Left renal pelvis (tissue), 4 donors: ENCODE results near the gene GTF2H3. TPM values are rescaled to one million over a fixed set of nuclear protein-coding genes. Genes with fewer than 3 reads are reported as not detected.

Experiments used
- DNase-seq, 4 donors: peaks; one replicate each; pipeline ENCODE4 v3.0.0-alpha.2; 2013; ENCODE audit warnings: low read depth in 4 of 4, low spot score in 3 of 4
- polyA plus RNA-seq, 4 donors: library from polyadenylated mRNA; unstranded; fragments of 120-200 nt; gene quantifications; one replicate each; pipeline ENCODE4 v1.2.1, GENCODE V29; 2013; ENCODE audit not compliant: insufficient read length in 4 of 4

GTF2H3 gene
- polyA plus RNA-seq, 4 donors: 31.1 to 42.8 (median 36.8) TPM

DNA sequence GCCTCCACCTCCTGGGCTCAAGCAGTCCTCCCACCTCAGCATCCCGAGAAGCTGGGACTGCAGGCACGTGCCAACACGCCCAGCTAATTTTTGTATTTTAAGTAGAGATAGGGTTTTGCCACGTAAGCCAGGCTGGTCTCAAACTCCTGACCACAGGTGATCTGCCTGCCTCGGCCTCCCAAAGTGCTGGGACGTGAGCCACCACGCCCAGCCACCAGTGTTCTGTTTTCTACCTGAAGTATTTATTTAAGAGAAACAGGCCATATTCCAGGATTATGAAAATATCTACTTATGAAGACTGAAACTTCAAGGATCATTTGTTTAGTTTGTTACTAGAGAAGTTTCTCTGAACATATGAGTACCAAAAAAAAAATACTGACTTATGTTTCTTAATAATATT, 10.3 kb downstream of the GTF2H3 start:
- DNase-seq: no peak

GRCh38 chr12:123645380-123645779, 11.8 kb downstream of the GTF2H3 start:
- no peak for DNase-seq

GRCh38 chr12:123645878-123646277, 12.2 kb downstream of the GTF2H3 start:
- DNase-seq: no peak

DNA sequence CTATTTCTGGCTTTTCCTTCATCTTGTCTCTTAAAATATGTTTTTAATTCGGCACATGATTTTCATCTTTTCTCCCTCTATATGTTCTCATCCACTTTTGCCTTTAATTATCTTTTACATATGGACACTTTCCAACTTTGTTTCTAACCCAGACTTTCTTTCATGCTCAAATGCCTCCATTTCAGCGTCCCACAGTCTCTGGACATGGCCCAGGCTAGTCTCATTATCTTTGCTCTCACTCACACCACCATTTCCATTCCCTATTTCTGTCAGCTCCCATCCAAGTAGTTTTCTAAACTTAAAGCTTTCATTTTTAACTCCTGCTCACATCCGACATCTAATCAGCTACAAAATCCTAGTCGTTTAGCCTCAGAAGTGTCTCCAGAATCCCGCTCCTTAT, 14.8 kb downstream of the GTF2H3 start:
- no peak for DNase-seq

DNA sequence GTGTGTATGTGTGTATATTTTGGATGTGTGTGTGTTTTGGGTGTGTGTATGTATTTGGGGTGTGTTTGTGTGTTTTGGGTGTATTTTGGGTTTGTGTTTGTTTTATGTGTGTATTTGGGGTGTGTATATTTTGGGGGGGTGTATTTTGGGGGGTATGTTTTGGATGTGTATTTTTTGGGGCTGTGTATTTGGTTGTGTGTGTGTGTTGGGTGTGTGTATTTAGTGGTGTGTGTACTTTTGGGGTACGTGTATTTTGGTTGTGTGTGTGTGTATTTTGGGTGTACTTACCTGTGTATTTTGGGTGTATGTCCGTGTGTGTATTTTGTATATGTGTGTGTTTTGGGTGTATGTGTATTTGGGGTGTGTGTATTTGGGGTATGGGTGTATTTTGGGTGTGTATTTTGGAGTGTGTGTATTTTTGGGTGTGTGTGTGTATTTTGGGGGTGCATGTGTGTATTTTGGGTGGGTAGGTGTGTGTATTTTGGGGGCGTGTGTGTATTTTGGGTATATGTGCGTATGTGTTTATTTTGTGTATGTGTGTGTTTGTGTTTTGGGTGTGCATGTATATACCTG, 20.6 kb downstream of the GTF2H3 start:
- no peak for DNase-seq

GRCh38 chr12:123655420-123655819, 21.8 kb downstream of the GTF2H3 start:
- no peak for DNase-seq

- no peak for DNase-seq
Measured at GRCh38 chr12:123656392-123656791, 22.8 kb downstream of the GTF2H3 start.

- no peak for DNase-seq
Measured at GRCh38 chr12:123657211-123657610, 23.6 kb downstream of the GTF2H3 start.

DNA sequence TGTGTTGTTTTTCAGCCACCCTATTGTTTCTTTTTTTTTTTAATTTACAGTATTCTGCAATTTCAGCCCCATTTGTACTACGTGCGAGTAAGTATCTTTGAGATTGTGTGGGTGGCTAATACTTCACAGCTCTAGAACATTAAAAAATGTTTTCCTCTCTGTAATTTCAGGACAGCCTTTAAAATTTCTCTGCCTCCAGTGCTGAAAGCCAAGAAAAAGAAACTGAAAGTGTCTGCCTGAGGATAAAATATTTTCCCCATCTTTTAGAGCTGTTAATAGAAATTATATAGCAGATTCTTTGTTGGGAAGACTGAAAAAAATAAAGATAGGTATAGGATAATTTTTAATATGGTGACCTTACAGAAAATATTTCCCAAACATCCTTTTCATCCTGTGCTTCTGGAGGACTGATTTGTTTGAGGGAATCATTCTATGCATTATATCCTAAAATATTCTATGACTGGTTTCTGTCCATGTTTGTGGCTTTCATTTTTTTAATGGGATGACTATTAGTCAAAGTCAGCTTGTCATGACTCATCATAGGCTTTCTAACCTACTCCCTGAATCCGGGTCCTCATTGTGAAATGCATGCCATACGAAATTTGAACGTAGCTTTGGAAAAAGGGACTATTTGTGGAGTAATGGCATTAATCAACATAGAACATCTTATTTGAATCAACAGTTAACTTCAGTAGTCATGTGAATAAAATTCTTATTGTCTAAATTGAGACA, 26.5 kb downstream of the GTF2H3 start:
- DNase-seq: no peak

DNA sequence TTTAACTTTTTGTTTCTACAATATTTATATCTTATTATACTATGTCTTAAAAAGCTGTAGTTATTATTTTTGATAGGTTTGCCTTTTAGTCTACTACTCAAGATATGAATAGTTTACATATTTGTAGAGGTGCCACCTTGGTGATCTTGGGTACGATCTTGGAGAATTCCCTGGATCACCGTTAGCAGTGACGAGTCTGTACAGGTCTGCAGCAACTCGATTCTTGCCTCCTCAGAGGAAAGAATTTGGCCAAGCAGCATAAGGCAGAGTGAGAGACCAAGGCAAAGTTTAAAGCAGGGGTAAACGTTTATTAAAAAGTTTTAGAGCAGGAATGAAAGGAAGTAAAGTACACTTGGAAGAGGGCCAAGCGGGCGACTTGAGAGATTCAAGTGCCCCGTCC, 34.1 kb downstream of the GTF2H3 start:
- DNase-seq: no peak

DNA sequence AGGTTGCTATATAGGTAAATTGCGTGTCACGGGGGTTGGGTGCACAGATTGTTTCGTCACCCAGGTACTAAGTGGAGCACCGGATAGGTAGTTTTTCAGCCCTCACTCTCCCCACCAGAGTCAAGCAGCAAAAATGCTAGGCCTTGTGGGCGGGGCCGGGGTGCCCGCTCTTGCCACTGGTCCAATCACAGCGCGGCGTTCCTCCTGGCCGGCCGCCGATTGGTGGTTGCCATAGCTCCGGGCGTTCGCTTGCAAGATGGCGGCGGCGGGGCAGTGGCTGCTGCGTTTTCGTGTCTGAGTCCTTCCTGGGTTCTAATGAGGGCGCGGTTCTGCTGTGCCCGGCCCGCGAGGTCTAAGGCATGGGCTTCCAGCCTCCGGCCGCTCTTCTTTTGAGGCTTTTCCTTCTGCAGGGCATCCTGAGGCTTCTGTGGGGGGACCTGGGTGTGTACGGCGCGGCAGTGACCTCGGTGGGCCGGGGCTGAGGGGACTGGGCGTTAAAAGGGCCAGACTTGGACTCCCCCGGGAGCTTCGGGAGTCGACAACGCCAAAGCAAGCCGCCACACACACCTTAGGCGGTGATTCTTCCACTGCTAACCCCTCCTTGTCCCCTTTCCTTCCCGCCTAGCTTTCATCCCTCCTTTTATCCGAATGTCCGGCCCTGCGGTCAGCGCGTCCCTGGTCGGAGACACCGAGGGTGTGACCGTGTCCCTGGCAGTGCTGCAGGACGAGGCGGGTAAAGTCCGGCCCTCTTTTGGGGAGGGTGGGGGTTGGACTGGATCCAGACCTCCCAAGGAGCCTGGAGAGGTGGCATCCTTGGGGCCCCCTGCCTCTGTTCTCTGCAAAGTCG, 37.5 kb downstream of the GTF2H3 start, which contains the start of gene TCTN2:
Gene TCTN2 (plus strand): TSS at position 232 of the 847 bp plus-strand sequence. CDS start 128 bp downstream, at position 360.
- DNase-seq: peak; percentile 60 to 71 (median 69)

GRCh38 chr12:123671876-123672275, 38.2 kb downstream of the GTF2H3 start:
- no peak for DNase-seq

GRCh38 chr12:123675436-123675835, 41.8 kb downstream of the GTF2H3 start:
- DNase-seq: no peak

DNA sequence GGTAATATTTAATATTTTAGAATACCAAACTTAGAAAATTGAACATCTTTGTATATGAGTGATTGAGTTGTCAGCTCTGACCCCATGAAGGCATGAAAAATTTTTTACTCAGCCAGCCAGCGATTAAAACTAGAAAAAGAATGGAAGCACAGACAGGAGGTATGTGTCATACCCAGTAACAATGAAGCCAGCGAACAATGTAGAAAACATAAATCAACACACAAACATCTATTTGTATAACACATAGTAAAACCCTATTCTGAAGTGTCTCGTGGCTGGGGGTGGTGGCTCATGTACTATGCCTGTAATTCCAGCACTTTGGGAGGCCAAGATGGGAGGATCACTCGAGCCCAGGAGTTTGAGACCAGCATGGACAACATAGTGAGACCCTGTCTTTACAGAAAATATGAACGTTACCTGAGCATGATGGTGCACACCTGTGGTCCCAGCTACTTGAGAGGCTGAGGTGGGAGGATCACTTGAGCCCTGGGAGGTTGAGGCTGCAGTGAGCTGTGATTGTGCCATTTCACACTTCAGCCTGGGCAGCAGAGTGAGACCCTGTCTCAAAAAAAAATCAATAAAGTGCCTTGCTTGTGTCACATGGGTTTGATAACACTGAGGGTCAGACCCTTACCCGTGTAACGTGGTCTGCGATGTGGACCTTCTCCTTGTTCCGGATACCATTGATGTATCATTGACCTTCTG, 43.1 kb downstream of the GTF2H3 start:
- no peak for DNase-seq

DNA sequence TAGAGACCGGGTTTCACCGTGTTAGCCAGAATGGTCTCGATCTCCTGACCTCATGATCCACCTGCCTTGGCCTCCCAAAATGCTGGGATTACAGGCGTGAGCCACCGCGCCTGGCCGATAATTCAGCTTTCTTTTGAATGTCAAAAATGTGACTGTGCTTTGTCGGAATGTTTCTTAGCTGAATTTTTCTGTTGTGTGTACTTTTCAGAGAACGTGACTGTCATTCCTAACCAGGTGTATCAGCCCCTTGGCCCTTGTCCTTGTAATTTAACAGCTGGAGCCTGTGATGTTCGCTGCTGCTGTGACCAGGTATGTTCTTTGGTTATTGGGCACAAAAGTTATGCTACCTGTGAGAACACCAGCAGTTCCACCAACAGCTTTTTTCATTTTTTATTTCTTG, 45.4 kb downstream of the GTF2H3 start:
- no peak for DNase-seq

DNA sequence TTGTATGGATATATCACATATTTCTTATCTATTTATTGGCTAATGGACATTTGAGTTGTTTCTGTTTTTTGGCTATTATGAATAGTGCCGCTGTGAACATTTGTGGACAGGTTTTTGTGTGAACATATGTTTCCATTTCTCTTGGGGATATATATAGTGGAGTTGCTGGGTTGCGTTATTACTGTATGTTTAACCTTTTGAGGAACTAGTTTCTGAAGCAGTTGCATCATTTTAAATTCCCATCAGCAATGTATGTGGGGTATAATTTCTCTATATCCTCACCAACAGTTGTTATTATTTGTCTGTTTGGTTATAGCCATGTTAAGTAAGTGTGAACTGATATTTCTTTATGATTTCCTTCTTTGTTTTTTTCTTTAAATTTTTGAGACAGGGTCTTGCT, 48.0 kb downstream of the GTF2H3 start:
- no peak for DNase-seq

GRCh38 chr12:123683964-123684363, 50.3 kb downstream of the GTF2H3 start:
- no peak for DNase-seq

DNA sequence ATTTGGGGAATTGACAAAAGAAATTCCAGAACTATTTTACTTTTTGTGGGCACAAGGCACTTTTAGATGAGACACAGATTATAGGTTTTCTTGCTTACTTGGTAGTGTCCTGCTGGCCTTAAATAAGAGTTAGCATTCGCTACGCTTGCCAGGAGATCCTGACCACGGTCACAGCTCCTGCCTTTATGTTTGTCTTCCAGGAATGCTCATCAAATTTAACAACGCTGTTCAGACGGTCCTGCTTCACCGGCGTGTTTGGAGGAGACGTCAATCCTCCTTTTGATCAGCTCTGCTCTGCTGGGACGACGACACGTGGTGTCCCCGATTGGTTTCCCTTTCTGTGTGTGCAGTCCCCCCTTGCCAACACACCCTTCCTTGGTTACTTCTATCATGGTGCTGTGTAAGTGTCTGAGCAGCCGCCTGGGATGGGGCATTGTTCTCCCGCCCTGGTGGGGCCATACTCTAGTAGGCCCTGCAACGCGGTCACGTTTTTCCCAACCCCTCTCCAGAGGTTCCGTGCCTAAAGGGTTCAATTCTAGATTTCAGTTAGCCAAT, 53.1 kb downstream of the GTF2H3 start:
- no peak for DNase-seq

- DNase-seq: no peak
Measured at GRCh38 chr12:123690191-123690840, 56.7 kb downstream of the GTF2H3 start.

GRCh38 chr12:123696207-123696606, 62.6 kb downstream of the GTF2H3 start:
- no peak for DNase-seq
